CD4-positive, alpha-beta memory T cell (primary cell): ENCODE data around the gene HS2ST1. TPM values are rescaled to one million over a fixed set of nuclear protein-coding genes. Genes with fewer than 3 reads are reported as not detected.

Source experiments
- CTCF ChIA-PET: fragments of 350-600 bp; sonication (Branson Sonifier 250); formaldehyde crosslinking; loops from one replicate; lab custom pipeline; 2021; ENCODE audit warnings: inconsistent platforms; ENCODE audit not compliant: partially characterized antibody; lab: Charles Lee
- POLR2A ChIA-PET: fragments of 350-600 bp; sonication (Branson Sonifier 250); formaldehyde crosslinking; loops from one replicate; lab custom pipeline; 2021; ENCODE audit not compliant: partially characterized antibody; lab: Charles Lee
- DNase-seq, 5 donors: peaks; one replicate each; pipeline versions ENCODE4 v3.0.0 to v3.0.0-alpha.2; 2020 to 2022; ENCODE audit warnings: mixed read lengths in 1 of 5
- H3K27ac ChIP-seq: one replicate; pipeline ENCODE4 v1.7.0; 2013; ENCODE audit warnings: low read depth, low read length
- H3K27me3 ChIP-seq: 2 replicates; pipeline ENCODE4 v1.7.0; 2013; ENCODE audit warnings: mild to moderate bottlenecking, low read length, moderate library complexity; ENCODE audit not compliant: insufficient read depth
- H3K36me3 ChIP-seq: 2 replicates; pipeline ENCODE4 v1.7.0; 2013; ENCODE audit warnings: mild to moderate bottlenecking, low read length, moderate library complexity; ENCODE audit not compliant: insufficient read depth
- H3K4me1 ChIP-seq: 2 replicates; pipeline ENCODE4 v1.7.0; 2013; ENCODE audit warnings: mild to moderate bottlenecking, low read length, moderate library complexity; ENCODE audit not compliant: insufficient read depth
- H3K4me3 ChIP-seq, 2 donors: one replicate each; pipeline ENCODE4 v1.7.0; 2013; ENCODE audit warnings: low read length in 2 of 2, mild to moderate bottlenecking in 1 of 2
- H3K9me3 ChIP-seq, 2 donors: one replicate each; pipeline ENCODE4 v1.7.0; 2013; ENCODE audit warnings: low read length in 2 of 2, control low read depth in 1 of 2; ENCODE audit not compliant: control insufficient read depth in 1 of 2
- H3K27ac Mint-ChIP-seq, 7 donors: one replicate each; pipeline ENCODE4 v1.8.0; 2020 to 2021; ENCODE audit warnings: mixed read lengths in 7 of 7, mild to moderate bottlenecking in 6 of 7, inconsistent platforms in 3 of 7, moderate library complexity in 3 of 7
- H3K27me3 Mint-ChIP-seq, 2 donors: one replicate each; pipeline ENCODE4 v1.8.0; 2020 to 2021; ENCODE audit warnings: mixed read lengths in 2 of 2
- H3K36me3 Mint-ChIP-seq, 2 donors: one replicate each; pipeline ENCODE4 v1.8.0; 2020 to 2021; ENCODE audit warnings: mixed read lengths in 2 of 2, inconsistent platforms in 1 of 2, mild to moderate bottlenecking in 1 of 2
- H3K4me1 Mint-ChIP-seq, 4 donors: one replicate each; pipeline ENCODE4 v1.8.0; 2020 to 2021; ENCODE audit warnings: mixed read lengths in 4 of 4, mild to moderate bottlenecking in 1 of 4
- H3K4me3 Mint-ChIP-seq, 8 donors: one replicate each; pipeline ENCODE4 v1.8.0; 2020 to 2021; ENCODE audit warnings: mixed read lengths in 8 of 8, mild to moderate bottlenecking in 7 of 8, moderate library complexity in 6 of 8, inconsistent platforms in 3 of 8
- H3K9me3 Mint-ChIP-seq, 8 donors: one replicate each; pipeline ENCODE4 v1.8.0; 2020 to 2021; ENCODE audit warnings: mixed read lengths in 8 of 8, mild to moderate bottlenecking in 5 of 8, inconsistent platforms in 3 of 8, moderate library complexity in 1 of 8
- intact Hi-C: fragments of 100-400 bp; cut with micrococcal nuclease; formaldehyde crosslinking; loops from one replicate; pipeline ENCODE4 v1.15.1; 2023
- polyA plus RNA-seq, 2 donors: library from polyadenylated mRNA; unstranded; fragments of 300-500 nt; fragmentation: Illumina TruSeq; gene quantifications; one replicate each; pipeline ENCODE4 v1.2.3, GENCODE V29; 2021
- total RNA-seq, 2 experiments: library from RNA; stranded (reverse); gene quantifications; one replicate each; pipeline ENCODE4 v1.2.3, GENCODE V29; 2021

The HS2ST1 gene
- total and polyA plus RNA-seq, 4 experiments from 2014 or later = 5.4 to 15.8 (median 11.2) TPM

GRCh38 chr1:86965012-86965826 lies 50.8 kb downstream of the HS2ST1 start:
- Histone ChIP-seq H3K27ac (no peak overlapping the region), H3K27me3 (no peaks in the 10 kb centered on the region), H3K4me3 (no peak overlapping the region), H3K9me3 (no peaks in the 10 kb centered on the region), H3K36me3 (no peaks in the 10 kb centered on the region), H3K4me1 (no peaks in the 10 kb centered on the region)
- no peaks in the 10 kb centered on the region for H3K36me3 Mint-ChIP-seq
- DNase-seq = peak in 4 of 5 donors; percentile 3 to 23 (median 18)
- ChIA-PET CTCF (interaction anchor here (0.7 to 1.5 kb wide), 13 partner anchors 13 to 261 kb away, joined by 3 to 16 read pairs (median 4); partner anchors contain the start of gene SH3GLB1), POLR2A (interaction anchor here (0.7 kb wide), 1 partner anchor 76 kb away, joined by 3 read pairs; no protein-coding TSS in a partner anchor)
- no peak overlapping the region for H3K4me3 Mint-ChIP-seq
- peaks cover 0 to 8% (median 0%) of the 10 kb centered on the region in 4 donors for H3K4me1 Mint-ChIP-seq
- H3K9me3 Mint-ChIP-seq = no peaks in the 10 kb centered on the region
- intact Hi-C loops = no loop called here
- no peaks in the 10 kb centered on the region for H3K27me3 Mint-ChIP-seq
- peak overlapping the region in 1 of 7 donors; percentile 2 for H3K27ac Mint-ChIP-seq

GRCh38 chr1:86965827-86966182 lies 51.4 kb downstream of the HS2ST1 start:
- CTCF ChIA-PET = interaction anchor here (1.0 to 1.7 kb wide), 4 partner anchors 118 to 135 kb away, joined by 3 to 8 read pairs (median 5); no protein-coding TSS in a partner anchor
- DNase-seq = no peak
- Mint-ChIP-seq H3K27me3 (no peaks in the 10 kb centered on the region), H3K36me3 (no peaks in the 10 kb centered on the region), H3K9me3 (no peaks in the 10 kb centered on the region), H3K4me3 (no peak overlapping the region), H3K27ac (no peak overlapping the region), H3K4me1 (peaks cover 0 to 8% (median 0%) of the 10 kb centered on the region in 4 donors)
- no peak overlapping the region for H3K27ac ChIP-seq
- intact Hi-C loops = no loop called here
- H3K9me3 ChIP-seq = no peaks in the 10 kb centered on the region
- no peaks in the 10 kb centered on the region for H3K4me1 ChIP-seq
- POLR2A ChIA-PET = no interaction called here
- H3K27me3 ChIP-seq = no peaks in the 10 kb centered on the region
- H3K36me3 ChIP-seq = no peaks in the 10 kb centered on the region
- no peak overlapping the region for H3K4me3 ChIP-seq

GRCh38 chr1:86970938-86971337 lies 56.5 kb downstream of the HS2ST1 start:
- ChIA-PET POLR2A (interaction anchor here (0.6 kb wide), 1 partner anchor 50 kb away, joined by 4 read pairs; no protein-coding TSS in a partner anchor), CTCF (no interaction called here)
- no peak overlapping the region for H3K4me3 ChIP-seq
- no peaks in the 10 kb centered on the region for H3K27me3 ChIP-seq
- no peaks in the 10 kb centered on the region for H3K9me3 ChIP-seq
- H3K4me1 Mint-ChIP-seq = peaks cover 0 to 7% (median 6%) of the 10 kb centered on the region in 4 donors
- H3K36me3 ChIP-seq = no peaks in the 10 kb centered on the region
- no peaks in the 10 kb centered on the region for H3K9me3 Mint-ChIP-seq
- no peak overlapping the region for H3K4me3 Mint-ChIP-seq
- no peaks in the 10 kb centered on the region for H3K36me3 Mint-ChIP-seq
- intact Hi-C loops = no loop called here
- no peak overlapping the region for H3K27ac Mint-ChIP-seq
- no peaks in the 10 kb centered on the region for H3K27me3 Mint-ChIP-seq
- H3K4me1 ChIP-seq = no peaks in the 10 kb centered on the region
- no peak for DNase-seq
- no peak overlapping the region for H3K27ac ChIP-seq

- Histone ChIP-seq H3K27ac (no peak overlapping the region), H3K4me1 (no peaks in the 10 kb centered on the region), H3K36me3 (no peaks in the 10 kb centered on the region), H3K4me3 (no peak overlapping the region), H3K27me3 (no peaks in the 10 kb centered on the region), H3K9me3 (no peaks in the 10 kb centered on the region)
- Mint-ChIP-seq H3K36me3 (no peaks in the 10 kb centered on the region), H3K9me3 (no peaks in the 10 kb centered on the region), H3K27ac (no peak overlapping the region), H3K27me3 (no peaks in the 10 kb centered on the region), H3K4me1 (peaks cover 0 to 7% (median 6%) of the 10 kb centered on the region in 4 donors), H3K4me3 (peak overlapping the region in 2 of 8 donors; percentile 20 to 27)
- ChIA-PET CTCF (no interaction called here), POLR2A (interaction anchor here (0.6 kb wide), 1 partner anchor 51 kb away, joined by 4 read pairs; no protein-coding TSS in a partner anchor)
- DNase-seq = no peak
- intact Hi-C loops = no loop called here
Measured at GRCh38 chr1:86971778-86972177, 57.3 kb downstream of the HS2ST1 start.

GRCh38 chr1:86972262-86972661 lies 57.8 kb downstream of the HS2ST1 start:
- Histone ChIP-seq H3K4me3 (no peak overlapping the region), H3K9me3 (no peaks in the 10 kb centered on the region), H3K4me1 (no peaks in the 10 kb centered on the region), H3K27ac (no peak overlapping the region), H3K27me3 (no peaks in the 10 kb centered on the region), H3K36me3 (no peaks in the 10 kb centered on the region)
- Mint-ChIP-seq H3K36me3 (no peaks in the 10 kb centered on the region), H3K4me1 (peaks cover 0 to 7% (median 6%) of the 10 kb centered on the region in 4 donors), H3K4me3 (peak overlapping the region in 2 of 8 donors; percentile 20 to 27), H3K9me3 (no peaks in the 10 kb centered on the region), H3K27me3 (no peaks in the 10 kb centered on the region), H3K27ac (no peak overlapping the region)
- POLR2A ChIA-PET = no interaction called here
- DNase-seq = no peak
- intact Hi-C loops = no loop called here
- CTCF ChIA-PET = no interaction called here

GRCh38 chr1:86975993-86976550 lies 61.6 kb downstream of the HS2ST1 start:
- Mint-ChIP-seq H3K27ac (no peak overlapping the region), H3K27me3 (no peaks in the 10 kb centered on the region), H3K9me3 (no peaks in the 10 kb centered on the region), H3K4me1 (peaks cover 0 to 7% (median 4%) of the 10 kb centered on the region in 4 donors), H3K4me3 (no peak overlapping the region), H3K36me3 (peaks cover 0 to 11% of the 10 kb centered on the region in 2 donors)
- ChIA-PET POLR2A (no interaction called here), CTCF (interaction anchor here (1.7 kb wide), 1 partner anchor 8 kb away, joined by 5 read pairs; no protein-coding TSS in a partner anchor)
- H3K9me3 ChIP-seq = no peaks in the 10 kb centered on the region
- H3K27ac ChIP-seq = no peak overlapping the region
- H3K4me1 ChIP-seq = no peaks in the 10 kb centered on the region
- no peaks in the 10 kb centered on the region for H3K36me3 ChIP-seq
- no peak for DNase-seq
- H3K4me3 ChIP-seq = no peak overlapping the region
- intact Hi-C loops = no loop called here
- no peaks in the 10 kb centered on the region for H3K27me3 ChIP-seq

GRCh38 chr1:86976664-86977063 lies 62.2 kb downstream of the HS2ST1 start:
- CTCF ChIA-PET = interaction anchor here (1.7 kb wide), 1 partner anchor 7 kb away, joined by 5 read pairs; no protein-coding TSS in a partner anchor
- Histone ChIP-seq H3K4me1 (no peaks in the 10 kb centered on the region), H3K27me3 (no peaks in the 10 kb centered on the region), H3K36me3 (no peaks in the 10 kb centered on the region), H3K4me3 (no peak overlapping the region), H3K9me3 (no peaks in the 10 kb centered on the region), H3K27ac (no peak overlapping the region)
- H3K27ac Mint-ChIP-seq = peak overlapping the region in 1 of 7 donors; percentile 35
- no peak for DNase-seq
- H3K27me3 Mint-ChIP-seq = no peaks in the 10 kb centered on the region
- no peak overlapping the region for H3K4me3 Mint-ChIP-seq
- H3K9me3 Mint-ChIP-seq = no peaks in the 10 kb centered on the region
- peaks cover 0 to 16% of the 10 kb centered on the region in 2 donors for H3K36me3 Mint-ChIP-seq
- POLR2A ChIA-PET = no interaction called here
- peaks cover 0 to 7% (median 4%) of the 10 kb centered on the region in 4 donors for H3K4me1 Mint-ChIP-seq
- intact Hi-C loops = no loop called here
